ENCODE data around the gene HECTD2. TPM values are rescaled to one million over a fixed set of nuclear protein-coding genes. Genes with fewer than 3 reads are reported as not detected.

The HECTD2 gene
- total and polyA plus RNA-seq, 2 of the 8 experiments (the other 6 are each of a cell fraction or from before 2014, with no cell fraction given), result 5.7 to 11.9 TPM

DNA sequence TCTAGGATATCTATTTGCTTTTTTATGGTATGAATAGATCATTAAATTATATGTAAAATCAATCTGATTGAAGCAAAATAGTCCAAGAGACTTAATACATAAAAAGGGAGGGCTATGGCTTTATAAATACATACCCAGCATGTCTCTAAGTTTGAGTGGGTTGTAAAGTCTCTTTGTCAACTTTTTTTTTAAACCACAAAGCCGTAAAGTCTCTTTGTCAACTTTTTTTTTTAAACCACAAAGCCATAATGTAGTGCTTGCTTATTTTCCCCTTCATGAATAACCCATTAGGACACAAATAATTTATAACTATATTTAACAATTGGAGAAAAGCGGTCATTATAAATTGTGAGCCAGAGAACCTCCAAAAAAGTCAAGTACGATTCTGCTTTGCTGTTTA, 5.7 kb downstream of the HECTD2 start (continued):
- TF ChIP-seq, protein P1, sequence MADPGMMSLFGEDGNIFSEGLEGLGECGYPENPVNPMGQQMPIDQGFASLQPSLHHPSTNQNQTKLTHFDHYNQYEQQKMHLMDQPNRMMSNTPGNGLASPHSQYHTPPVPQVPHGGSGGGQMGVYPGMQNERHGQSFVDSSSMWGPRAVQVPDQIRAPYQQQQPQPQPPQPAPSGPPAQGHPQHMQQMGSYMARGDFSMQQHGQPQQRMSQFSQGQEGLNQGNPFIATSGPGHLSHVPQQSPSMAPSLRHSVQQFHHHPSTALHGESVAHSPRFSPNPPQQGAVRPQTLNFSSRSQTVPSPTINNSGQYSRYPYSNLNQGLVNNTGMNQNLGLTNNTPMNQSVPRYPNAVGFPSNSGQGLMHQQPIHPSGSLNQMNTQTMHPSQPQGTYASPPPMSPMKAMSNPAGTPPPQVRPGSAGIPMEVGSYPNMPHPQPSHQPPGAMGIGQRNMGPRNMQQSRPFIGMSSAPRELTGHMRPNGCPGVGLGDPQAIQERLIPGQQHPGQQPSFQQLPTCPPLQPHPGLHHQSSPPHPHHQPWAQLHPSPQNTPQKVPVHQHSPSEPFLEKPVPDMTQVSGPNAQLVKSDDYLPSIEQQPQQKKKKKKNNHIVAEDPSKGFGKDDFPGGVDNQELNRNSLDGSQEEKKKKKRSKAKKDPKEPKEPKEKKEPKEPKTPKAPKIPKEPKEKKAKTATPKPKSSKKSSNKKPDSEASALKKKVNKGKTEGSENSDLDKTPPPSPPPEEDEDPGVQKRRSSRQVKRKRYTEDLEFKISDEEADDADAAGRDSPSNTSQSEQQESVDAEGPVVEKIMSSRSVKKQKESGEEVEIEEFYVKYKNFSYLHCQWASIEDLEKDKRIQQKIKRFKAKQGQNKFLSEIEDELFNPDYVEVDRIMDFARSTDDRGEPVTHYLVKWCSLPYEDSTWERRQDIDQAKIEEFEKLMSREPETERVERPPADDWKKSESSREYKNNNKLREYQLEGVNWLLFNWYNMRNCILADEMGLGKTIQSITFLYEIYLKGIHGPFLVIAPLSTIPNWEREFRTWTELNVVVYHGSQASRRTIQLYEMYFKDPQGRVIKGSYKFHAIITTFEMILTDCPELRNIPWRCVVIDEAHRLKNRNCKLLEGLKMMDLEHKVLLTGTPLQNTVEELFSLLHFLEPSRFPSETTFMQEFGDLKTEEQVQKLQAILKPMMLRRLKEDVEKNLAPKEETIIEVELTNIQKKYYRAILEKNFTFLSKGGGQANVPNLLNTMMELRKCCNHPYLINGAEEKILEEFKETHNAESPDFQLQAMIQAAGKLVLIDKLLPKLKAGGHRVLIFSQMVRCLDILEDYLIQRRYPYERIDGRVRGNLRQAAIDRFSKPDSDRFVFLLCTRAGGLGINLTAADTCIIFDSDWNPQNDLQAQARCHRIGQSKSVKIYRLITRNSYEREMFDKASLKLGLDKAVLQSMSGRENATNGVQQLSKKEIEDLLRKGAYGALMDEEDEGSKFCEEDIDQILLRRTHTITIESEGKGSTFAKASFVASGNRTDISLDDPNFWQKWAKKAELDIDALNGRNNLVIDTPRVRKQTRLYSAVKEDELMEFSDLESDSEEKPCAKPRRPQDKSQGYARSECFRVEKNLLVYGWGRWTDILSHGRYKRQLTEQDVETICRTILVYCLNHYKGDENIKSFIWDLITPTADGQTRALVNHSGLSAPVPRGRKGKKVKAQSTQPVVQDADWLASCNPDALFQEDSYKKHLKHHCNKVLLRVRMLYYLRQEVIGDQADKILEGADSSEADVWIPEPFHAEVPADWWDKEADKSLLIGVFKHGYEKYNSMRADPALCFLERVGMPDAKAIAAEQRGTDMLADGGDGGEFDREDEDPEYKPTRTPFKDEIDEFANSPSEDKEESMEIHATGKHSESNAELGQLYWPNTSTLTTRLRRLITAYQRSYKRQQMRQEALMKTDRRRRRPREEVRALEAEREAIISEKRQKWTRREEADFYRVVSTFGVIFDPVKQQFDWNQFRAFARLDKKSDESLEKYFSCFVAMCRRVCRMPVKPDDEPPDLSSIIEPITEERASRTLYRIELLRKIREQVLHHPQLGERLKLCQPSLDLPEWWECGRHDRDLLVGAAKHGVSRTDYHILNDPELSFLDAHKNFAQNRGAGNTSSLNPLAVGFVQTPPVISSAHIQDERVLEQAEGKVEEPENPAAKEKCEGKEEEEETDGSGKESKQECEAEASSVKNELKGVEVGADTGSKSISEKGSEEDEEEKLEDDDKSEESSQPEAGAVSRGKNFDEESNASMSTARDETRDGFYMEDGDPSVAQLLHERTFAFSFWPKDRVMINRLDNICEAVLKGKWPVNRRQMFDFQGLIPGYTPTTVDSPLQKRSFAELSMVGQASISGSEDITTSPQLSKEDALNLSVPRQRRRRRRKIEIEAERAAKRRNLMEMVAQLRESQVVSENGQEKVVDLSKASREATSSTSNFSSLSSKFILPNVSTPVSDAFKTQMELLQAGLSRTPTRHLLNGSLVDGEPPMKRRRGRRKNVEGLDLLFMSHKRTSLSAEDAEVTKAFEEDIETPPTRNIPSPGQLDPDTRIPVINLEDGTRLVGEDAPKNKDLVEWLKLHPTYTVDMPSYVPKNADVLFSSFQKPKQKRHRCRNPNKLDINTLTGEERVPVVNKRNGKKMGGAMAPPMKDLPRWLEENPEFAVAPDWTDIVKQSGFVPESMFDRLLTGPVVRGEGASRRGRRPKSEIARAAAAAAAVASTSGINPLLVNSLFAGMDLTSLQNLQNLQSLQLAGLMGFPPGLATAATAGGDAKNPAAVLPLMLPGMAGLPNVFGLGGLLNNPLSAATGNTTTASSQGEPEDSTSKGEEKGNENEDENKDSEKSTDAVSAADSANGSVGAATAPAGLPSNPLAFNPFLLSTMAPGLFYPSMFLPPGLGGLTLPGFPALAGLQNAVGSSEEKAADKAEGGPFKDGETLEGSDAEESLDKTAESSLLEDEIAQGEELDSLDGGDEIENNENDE (IDR thresholded peaks at IDR 0.05; ENCODE audit: insufficient replicate concordance, low read length), result no peak
- no peak for TF ChIP-seq RAD21 (IDR thresholded peaks at IDR 0.05 in 1 of 2, conservative IDR thresholded peaks at IDR 0.05 in 1 of 2; ENCODE audit: low read depth in 2 of 2, low read length in 2 of 2)
- no peak for TF ChIP-seq NANOG (IDR thresholded peaks at IDR 0.05; ENCODE audit: insufficient read depth, low read depth, low read length, poor library complexity, severe bottlenecking)
- TF ChIP-seq CBX8 (IDR thresholded peaks at IDR 0.05; ENCODE audit: borderline replicate concordance, low read depth, low read length), result no peak
- TF ChIP-seq GABPA (IDR thresholded peaks at IDR 0.05; ENCODE audit: borderline replicate concordance, insufficient read depth, low read length), result no peak
- no peak for TF ChIP-seq CEBPB (IDR thresholded peaks at IDR 0.05; ENCODE audit: low read depth, low read length)

All from H1 (cell line).